Upper lobe of left lung (tissue), 4 donors: Measurements from ENCODE around the gene PLPP6.

ENCODE experiments used
- CTCF ChIP-seq, 6 experiments: fragments of 450-650 bp in 4 of 6; fragments of 200-600 bp in 2 of 6; sonication (generic) in 2 of 6; IDR thresholded peaks; one replicate each; pipeline ENCODE4 v1.5.1; 2016 to 2019; ENCODE audit warnings: antibody characterized with exemption in 6 of 6
- EP300 ChIP-seq, 4 donors: sonication (generic); formaldehyde crosslinking; IDR thresholded peaks; one replicate each; pipeline ENCODE4 v1.5.1; 2017; ENCODE audit warnings: antibody characterized with exemption in 4 of 4, control low read depth in 2 of 4
- POLR2A ChIP-seq, 4 donors: fragments of 450-650 bp; IDR thresholded peaks; one replicate each; pipeline ENCODE4 v1.5.1; 2016 to 2017; ENCODE audit warnings: antibody characterized with exemption in 4 of 4, mild to moderate bottlenecking in 2 of 4
- POLR2AphosphoS5 ChIP-seq, 2 donors: sonication (generic); formaldehyde crosslinking; IDR thresholded peaks; one replicate each; pipeline ENCODE4 v1.5.1; 2017; ENCODE audit warnings: antibody characterized with exemption in 2 of 2

GRCh38 chr9:4661611-4662010 lies 483 bp upstream of the PLPP6 start:
- no peak for TF ChIP-seq POLR2AphosphoS5 (IDR thresholded peaks at IDR 0.05)
- TF ChIP-seq CTCF (IDR thresholded peaks at IDR 0.05) = no peak
- no peak for TF ChIP-seq EP300 (IDR thresholded peaks at IDR 0.05)
- no peak for TF ChIP-seq POLR2A (IDR thresholded peaks at IDR 0.05)
